DND-41 (cell line): ENCODE results near the gene RASGEF1B.

Source experiments
- ATAC-seq: fragments of 200-7000 bp; cut with Tn5 transposase; 3 replicates; pipeline ENCODE4 v1.9.1; 2021; ENCODE audit warnings: low read depth; ENCODE audit not compliant: insufficient read depth
- DNase-seq: peaks from one replicate; pipeline ENCODE4 v3.0.0-alpha.2; 2020
- H2AFZ ChIP-seq: 2 replicates; pipeline ENCODE4 v1.6.0; 2012; ENCODE audit warnings: low read depth, low read length
- H3K27ac ChIP-seq: 2 replicates; pipeline ENCODE4 v1.5.1; 2012; ENCODE audit warnings: low read length, inconsistent platforms
- H3K27me3 ChIP-seq: fragments of 200-600 bp; sonication (generic); 2 replicates; pipeline ENCODE4 v1.6.0; 2012; ENCODE audit warnings: low read length, mild to moderate bottlenecking, inconsistent platforms; ENCODE audit not compliant: insufficient read depth, poor library complexity
- H3K36me3 ChIP-seq: 2 replicates; pipeline ENCODE4 v1.5.1; 2012; ENCODE audit warnings: low read length, inconsistent platforms; ENCODE audit not compliant: insufficient read depth
- H3K4me1 ChIP-seq: 2 replicates; pipeline ENCODE4 v1.5.1; 2012; ENCODE audit warnings: mild to moderate bottlenecking, low read length; ENCODE audit not compliant: insufficient read depth
- H3K4me2 ChIP-seq: 2 replicates; pipeline ENCODE4 v1.6.0; 2012; ENCODE audit warnings: mild to moderate bottlenecking, moderate library complexity, low read length, inconsistent platforms; ENCODE audit not compliant: insufficient read depth
- H3K4me3 ChIP-seq, 2 experiments: fragments of 200-600 bp in 1 of 2; shearing (Covaris generic) in 1 of 2; 2 replicates each; pipeline ENCODE4 v1.5.1; 2012 to 2016; ENCODE audit warnings: inconsistent platforms in 2 of 2, low read length in 2 of 2, mild to moderate bottlenecking in 2 of 2, low read depth in 1 of 2, moderate library complexity in 1 of 2
- H3K79me2 ChIP-seq: 2 replicates; pipeline ENCODE4 v1.6.0; 2012; ENCODE audit warnings: low read length, inconsistent platforms; ENCODE audit not compliant: insufficient read depth
- H3K9ac ChIP-seq: 2 replicates; pipeline ENCODE4 v1.6.0; 2012; ENCODE audit warnings: low read depth, mild to moderate bottlenecking, inconsistent platforms, low read length, moderate library complexity
- H3K9me3 ChIP-seq: 2 replicates; pipeline ENCODE4 v1.5.1; 2012; ENCODE audit warnings: low read length, moderate library complexity, mild to moderate bottlenecking, inconsistent platforms; ENCODE audit not compliant: insufficient read depth, severe bottlenecking
- H4K20me1 ChIP-seq: 2 replicates; pipeline ENCODE4 v1.6.0; 2012; ENCODE audit warnings: low read length; ENCODE audit not compliant: insufficient read depth
- CTCF ChIP-seq: IDR thresholded peaks from 2 replicates; pipeline ENCODE4 v1.5.1; 2012; ENCODE audit warnings: borderline replicate concordance, low read length, moderate library complexity, mild to moderate bottlenecking; ENCODE audit not compliant: poor library complexity, severe bottlenecking; ENCODE audit errors: extremely low read depth
- EZH2 ChIP-seq: IDR thresholded peaks from 3 replicates; pipeline ENCODE4 v1.6.1; 2012; ENCODE audit warnings: borderline replicate concordance, low read depth, mild to moderate bottlenecking, moderate library complexity, low read length, inconsistent platforms; ENCODE audit not compliant: severe bottlenecking

The RASGEF1B gene

GRCh38 chr4:81418572-81418971 is 53.1 kb downstream of the RASGEF1B start:
- Histone ChIP-seq H3K4me3 (no peak overlapping the region), H3K36me3 (no peaks in the 10 kb centered on the region), H3K27ac (no peak overlapping the region), H3K79me2 (no peaks in the 10 kb centered on the region), H4K20me1 (no peaks in the 10 kb centered on the region), H3K4me1 (no peaks in the 10 kb centered on the region), H2AFZ (no peak overlapping the region), H3K9ac (no peak overlapping the region), H3K27me3 (no peaks in the 10 kb centered on the region), H3K4me2 (no peak overlapping the region), H3K9me3 (no peaks in the 10 kb centered on the region)
- ATAC-seq (no peak), DNase-seq (no peak)
- no peak for TF ChIP-seq EZH2

GRCh38 chr4:81412946-81413495 is 58.7 kb downstream of the RASGEF1B start:
- no peak overlapping the region for H3K4me3 ChIP-seq
- no peak overlapping the region for H3K27ac ChIP-seq
- no peak for ATAC-seq
- H2AFZ ChIP-seq = no peak overlapping the region
- no peaks in the 10 kb centered on the region for H3K79me2 ChIP-seq
- no peaks in the 10 kb centered on the region for H3K4me1 ChIP-seq
- no peaks in the 10 kb centered on the region for H4K20me1 ChIP-seq
- no peaks in the 10 kb centered on the region for H3K9me3 ChIP-seq
- no peak overlapping the region for H3K4me2 ChIP-seq
- DNase-seq = no peak
- no peak for TF ChIP-seq CTCF
- TF ChIP-seq EZH2 = no peak
- no peak overlapping the region for H3K9ac ChIP-seq
- H3K27me3 ChIP-seq = no peaks in the 10 kb centered on the region
- H3K36me3 ChIP-seq = no peaks in the 10 kb centered on the region

GRCh38 chr4:81410680-81411079 is 61.0 kb downstream of the RASGEF1B start:
- Histone ChIP-seq H3K4me2 (no peak overlapping the region), H3K9me3 (no peaks in the 10 kb centered on the region), H4K20me1 (no peaks in the 10 kb centered on the region), H3K4me1 (no peaks in the 10 kb centered on the region), H3K4me3 (no peak overlapping the region), H2AFZ (no peak overlapping the region), H3K9ac (no peak overlapping the region), H3K36me3 (no peaks in the 10 kb centered on the region), H3K27ac (no peak overlapping the region), H3K79me2 (no peaks in the 10 kb centered on the region), H3K27me3 (no peaks in the 10 kb centered on the region)
- ATAC-seq (no peak), DNase-seq (no peak)
- TF ChIP-seq CTCF (no peak), EZH2 (no peak)

- Histone ChIP-seq H3K4me3 (no peak overlapping the region), H3K9ac (no peak overlapping the region), H3K4me1 (no peaks in the 10 kb centered on the region), H3K4me2 (no peak overlapping the region), H3K27me3 (no peaks in the 10 kb centered on the region), H3K9me3 (no peaks in the 10 kb centered on the region), H3K79me2 (no peaks in the 10 kb centered on the region), H3K27ac (no peak overlapping the region), H2AFZ (no peak overlapping the region), H4K20me1 (no peaks in the 10 kb centered on the region), H3K36me3 (no peaks in the 10 kb centered on the region)
- TF ChIP-seq CTCF = no peak
- TF ChIP-seq EZH2 = no peak
- ATAC-seq = no peak
- no peak for DNase-seq
Measured at GRCh38 chr4:81409836-81410235, 61.9 kb downstream of the RASGEF1B start.
